Dermis microvascular lymphatic vessel endothelial cell (primary cell): ENCODE results near the gene LRIT2. TPM values are rescaled to one million over a fixed set of nuclear protein-coding genes. Genes with fewer than 3 reads are reported as not detected.

ENCODE experiments used
- DNase-seq, 2 donors: peaks; one replicate each; pipeline versions ENCODE4 v3.0.0 to v3.0.0-alpha.2; 2010; ENCODE audit warnings: low read depth in 2 of 2
- total RNA-seq: library from RNA; depleted of rRNA; stranded (reverse); fragments of >200 nt; gene quantifications from 2 replicates; pipeline ENCODE4 v1.2.1, GENCODE V29; 2014

The LRIT2 gene
- total RNA-seq, 1 donor from 2014 or later, result not detected

GRCh38 chr10:84205049-84205852 lies 20.1 kb downstream of the LRIT2 start:
- peak; percentile 5 to 47 for DNase-seq

GRCh38 chr10:84204610-84205009 lies 20.7 kb downstream of the LRIT2 start:
- DNase-seq, result no peak

- peak in 1 of 2 donors; percentile 6 for DNase-seq
Measured at GRCh38 chr10:84204122-84204521, 21.2 kb downstream of the LRIT2 start.

GRCh38 chr10:84202349-84202748 lies 23.0 kb downstream of the LRIT2 start:
- no peak for DNase-seq

- no peak for DNase-seq
Measured at GRCh38 chr10:84201682-84202081, 23.7 kb downstream of the LRIT2 start.

GRCh38 chr10:84201244-84201606 lies 24.1 kb downstream of the LRIT2 start:
- no peak for DNase-seq

GRCh38 chr10:84200537-84201243 lies 24.7 kb downstream of the LRIT2 start:
- DNase-seq, result no peak

- no peak for DNase-seq
Measured at GRCh38 chr10:84198206-84198915, 27.0 kb downstream of the LRIT2 start.

- no peak for DNase-seq
Measured at GRCh38 chr10:84197643-84198042, 27.7 kb downstream of the LRIT2 start.

GRCh38 chr10:84196941-84197340 lies 28.4 kb downstream of the LRIT2 start:
- DNase-seq, result no peak

- DNase-seq, result no peak
Measured at GRCh38 chr10:84196083-84196482, 29.3 kb downstream of the LRIT2 start.

GRCh38 chr10:84195044-84195830 lies 30.1 kb downstream of the LRIT2 start:
- no peak for DNase-seq

GRCh38 chr10:84194424-84195043 lies 30.8 kb downstream of the LRIT2 start, which contains the start of gene CDHR1:
Gene CDHR1, plus strand, starts transcription at chr10:84194537. Its CDS starts 224 bp downstream, at chr10:84194761.
- DNase-seq, result peak in 1 of 2 donors; percentile 9

- no peak for DNase-seq
Measured at GRCh38 chr10:84193846-84194423, 31.4 kb downstream of the LRIT2 start.

GRCh38 chr10:84193327-84193726 lies 32.0 kb downstream of the LRIT2 start:
- no peak for DNase-seq

- DNase-seq, result no peak
Measured at GRCh38 chr10:84191106-84191505, 34.2 kb downstream of the LRIT2 start.

GRCh38 chr10:84190621-84191020 lies 34.7 kb downstream of the LRIT2 start:
- DNase-seq, result no peak

- DNase-seq, result no peak
Measured at GRCh38 chr10:84188815-84189214, 36.5 kb downstream of the LRIT2 start.

- no peak for DNase-seq
Measured at GRCh38 chr10:84185526-84186175, 39.7 kb downstream of the LRIT2 start.

- DNase-seq, result no peak
Measured at GRCh38 chr10:84184517-84184916, 40.8 kb downstream of the LRIT2 start.
